ENCODE measurements around the gene LBR. TPM values are rescaled to one million over a fixed set of nuclear protein-coding genes. Genes with fewer than 3 reads are reported as not detected.
A peak's percentile ranks its signal among the peaks of the same experiment; 100 is the strongest.

Gene LBR
- total RNA-seq, 1 experiment from 2014 or later, result 60.9 TPM

DNA sequence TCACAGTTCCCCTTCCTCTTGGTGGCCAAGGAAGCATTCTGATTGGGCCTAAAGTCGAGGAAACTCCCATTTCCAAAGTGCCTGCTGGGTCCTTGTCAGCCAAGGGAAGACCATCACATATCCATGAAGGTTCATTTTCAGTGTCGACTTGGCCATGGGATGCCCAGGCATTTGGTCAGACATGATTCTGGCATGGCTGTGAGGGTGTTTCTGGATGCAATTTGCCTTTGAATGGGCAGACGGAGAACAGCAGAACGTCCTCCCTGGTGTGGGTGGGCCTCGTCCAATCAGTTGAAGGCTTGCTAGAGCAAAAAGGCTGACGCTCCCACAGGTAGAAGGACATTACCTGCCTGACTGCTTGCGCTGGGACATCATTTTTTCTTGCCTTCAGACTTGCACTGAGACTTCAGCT, 48.3 kb upstream of the LBR start:
- Histone ChIP-seq H2BK15ac (ENCODE audit: low read depth, low read length) (no peak overlapping the region), H3K4ac (ENCODE audit: low read depth, low read length) (no peak overlapping the region), H3K4me2 (ENCODE audit: insufficient read depth, insufficient read length, low read length) (no peak overlapping the region), H3K23ac (ENCODE audit: insufficient read length, low read depth, low read length) (no peak overlapping the region), H2BK20ac (ENCODE audit: low read depth, low read length, poor library complexity, severe bottlenecking) (no peak overlapping the region), H3K4me1 (ENCODE audit: insufficient read depth, low read length) (no peaks in the 10 kb centered on the region), H4K20me1 (ENCODE audit: control insufficient read depth, insufficient read depth, insufficient read length) (no peaks in the 10 kb centered on the region), H3K79me1 (ENCODE audit: insufficient read depth, low read depth, low read length, poor library complexity, severe bottlenecking) (no peaks in the 10 kb centered on the region), H3K18ac (ENCODE audit: insufficient read length, low read depth, low read length) (no peak overlapping the region), H4K91ac (ENCODE audit: insufficient read length, low read depth, low read length) (no peak overlapping the region), H3K79me2 (ENCODE audit: insufficient read depth, low read length) (no peaks in the 10 kb centered on the region), H3K9ac (ENCODE audit: extremely low read depth, insufficient read length, low read length) (no peak overlapping the region), H3K9me3 (ENCODE audit: control insufficient read depth, low read depth, low read length) (no peaks in the 10 kb centered on the region), H3K27ac (ENCODE audit: insufficient read length, low read depth, low read length) (no peak overlapping the region), H4K8ac (replicated peaks; ENCODE audit: insufficient read length, low read depth, low read length) (no peak overlapping the region), H2BK120ac (ENCODE audit: low read depth, low read length, poor library complexity, severe bottlenecking) (no peak overlapping the region), H3K56ac (ENCODE audit: insufficient read length, low read depth, low read length) (no peak overlapping the region), H3K27me3 (ENCODE audit: insufficient read depth, low read length) (no peaks in the 10 kb centered on the region), H2AFZ (ENCODE audit: low read length) (no peak overlapping the region), H3K14ac (ENCODE audit: insufficient read depth, low read length) (no peak overlapping the region), H3K23me2 (ENCODE audit: insufficient read length, low read depth, low read length, poor library complexity, severe bottlenecking) (no peaks in the 10 kb centered on the region), H2AK5ac (ENCODE audit: insufficient read length, low read length) (no peak overlapping the region), H2BK5ac (ENCODE audit: insufficient read length, low read length) (no peak overlapping the region), H2BK12ac (ENCODE audit: insufficient read length, low read depth, low read length) (no peak overlapping the region), H4K5ac (ENCODE audit: insufficient read length, low read depth, low read length) (no peak overlapping the region), H3T11ph (ENCODE audit: low read length) (no peak overlapping the region)
- Mint-ChIP-seq H3K4me3 (no peak overlapping the region), H3K36me3 (ENCODE audit: insufficient read depth in 1 of 3, low read depth in 3 of 3) (no peaks in the 10 kb centered on the region), H3K9me3 (no peaks in the 10 kb centered on the region; a peak in 1 of 5 replicates), H3K27me3 (ENCODE audit: low read depth) (peaks cover 22% of the 10 kb centered on the region), H3K27ac (no peak overlapping the region), H3K4me1 (peaks cover 12 to 16% of the 10 kb centered on the region in 2 experiments)
- peak; percentile 18 for DNase-seq
- TF ChIP-seq, protein P1, sequence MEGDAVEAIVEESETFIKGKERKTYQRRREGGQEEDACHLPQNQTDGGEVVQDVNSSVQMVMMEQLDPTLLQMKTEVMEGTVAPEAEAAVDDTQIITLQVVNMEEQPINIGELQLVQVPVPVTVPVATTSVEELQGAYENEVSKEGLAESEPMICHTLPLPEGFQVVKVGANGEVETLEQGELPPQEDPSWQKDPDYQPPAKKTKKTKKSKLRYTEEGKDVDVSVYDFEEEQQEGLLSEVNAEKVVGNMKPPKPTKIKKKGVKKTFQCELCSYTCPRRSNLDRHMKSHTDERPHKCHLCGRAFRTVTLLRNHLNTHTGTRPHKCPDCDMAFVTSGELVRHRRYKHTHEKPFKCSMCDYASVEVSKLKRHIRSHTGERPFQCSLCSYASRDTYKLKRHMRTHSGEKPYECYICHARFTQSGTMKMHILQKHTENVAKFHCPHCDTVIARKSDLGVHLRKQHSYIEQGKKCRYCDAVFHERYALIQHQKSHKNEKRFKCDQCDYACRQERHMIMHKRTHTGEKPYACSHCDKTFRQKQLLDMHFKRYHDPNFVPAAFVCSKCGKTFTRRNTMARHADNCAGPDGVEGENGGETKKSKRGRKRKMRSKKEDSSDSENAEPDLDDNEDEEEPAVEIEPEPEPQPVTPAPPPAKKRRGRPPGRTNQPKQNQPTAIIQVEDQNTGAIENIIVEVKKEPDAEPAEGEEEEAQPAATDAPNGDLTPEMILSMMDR (conservative IDR thresholded peaks at IDR 0.05), result no peak
- WGBS (ENCODE audit: extremely low coverage, insufficient read length, low lambda C conversion rate), result no CpG with 5 or more reads among the region's 7 CpGs
